CD14-positive monocyte (primary cell): ENCODE measurements around the gene AMIGO3. TPM values are rescaled to one million over a fixed set of nuclear protein-coding genes. Genes with fewer than 3 reads are reported as not detected.

Experiments used
- DNase-seq, 3 donors: peaks; one replicate each; pipeline ENCODE4 v3.0.0-alpha.2; 2011 to 2022
- H2AFZ ChIP-seq: 2 replicates; pipeline ENCODE4 v1.6.0; 2012; ENCODE audit warnings: mild to moderate bottlenecking, low read depth, low read length, inconsistent platforms; ENCODE audit not compliant: insufficient read depth, poor library complexity, severe bottlenecking
- H3K27ac ChIP-seq, 2 donors: 1 replicate in 1 of 2; 2 replicates in 1 of 2; pipeline ENCODE4 v1.5.1; 2012 to 2013; ENCODE audit warnings: low read length in 2 of 2, control low read depth in 1 of 2, inconsistent platforms in 1 of 2, low read depth in 1 of 2, mild to moderate bottlenecking in 1 of 2
- H3K27me3 ChIP-seq, 2 donors: one replicate each; pipeline versions ENCODE4 v1.6.0 to v1.6.1; 2011 to 2013; ENCODE audit warnings: low read length in 2 of 2; ENCODE audit not compliant: control insufficient read depth in 2 of 2, insufficient read depth in 2 of 2
- H3K36me3 ChIP-seq, 2 donors: replicated peaks in 1 of 2; 1 replicate in 1 of 2; 2 replicates in 1 of 2; pipeline versions ENCODE4 v1.5.1 to v1.6.1; 2012 to 2013; ENCODE audit warnings: low read length in 2 of 2, control low read depth in 1 of 2, inconsistent platforms in 1 of 2, mild to moderate bottlenecking in 1 of 2; ENCODE audit not compliant: insufficient read depth in 2 of 2, control insufficient read depth in 1 of 2
- H3K4me1 ChIP-seq, 2 donors: 1 replicate in 1 of 2; 2 replicates in 1 of 2; pipeline versions ENCODE4 v1.5.1 to v1.6.1; 2012 to 2013; ENCODE audit warnings: low read length in 2 of 2, control low read depth in 1 of 2, inconsistent platforms in 1 of 2, mild to moderate bottlenecking in 1 of 2, moderate library complexity in 1 of 2; ENCODE audit not compliant: insufficient read depth in 2 of 2, control insufficient read depth in 1 of 2
- H3K4me2 ChIP-seq: replicated peaks from 2 replicates; pipeline ENCODE3; 2012; ENCODE audit warnings: low read length, moderate library complexity, mild to moderate bottlenecking; ENCODE audit not compliant: poor library complexity, severe bottlenecking; ENCODE audit errors: extremely low read depth
- H3K4me3 ChIP-seq, 3 experiments: fragments of 200-600 bp in 1 of 3; sonication (generic) in 1 of 3; replicated peaks in 1 of 3; 1 replicate in 2 of 3; 2 replicates in 1 of 3; pipeline ENCODE4 v1.5.1; 2011 to 2013; ENCODE audit warnings: low read length in 3 of 3, mild to moderate bottlenecking in 3 of 3, control low read depth in 2 of 3, low read depth in 2 of 3, inconsistent platforms in 1 of 3, moderate library complexity in 1 of 3
- H3K79me2 ChIP-seq: 2 replicates; pipeline ENCODE4 v1.6.0; 2012; ENCODE audit warnings: mild to moderate bottlenecking, control low read depth, inconsistent platforms, low read length, moderate library complexity; ENCODE audit not compliant: insufficient read depth
- H3K9ac ChIP-seq: 2 replicates; pipeline ENCODE4 v1.6.0; 2017; ENCODE audit warnings: low read length, mild to moderate bottlenecking; ENCODE audit not compliant: insufficient read depth, poor library complexity, severe bottlenecking
- H3K9me3 ChIP-seq, 2 donors: replicated peaks in 1 of 2; 1 replicate in 1 of 2; 2 replicates in 1 of 2; pipeline versions ENCODE4 v1.5.1 to v1.6.1; 2012 to 2013; ENCODE audit warnings: low read length in 2 of 2, control low read depth in 1 of 2; ENCODE audit not compliant: control insufficient read depth in 1 of 2, insufficient read depth in 1 of 2
- H4K20me1 ChIP-seq: 2 replicates; pipeline ENCODE4 v1.6.0; 2012; ENCODE audit warnings: mild to moderate bottlenecking, low read length, control low read depth, moderate library complexity; ENCODE audit not compliant: insufficient read depth
- H3K27ac Mint-ChIP-seq, 7 donors: one replicate each; pipeline ENCODE4 v1.8.0; 2020; ENCODE audit warnings: mild to moderate bottlenecking in 7 of 7, mixed read lengths in 7 of 7, moderate library complexity in 6 of 7, inconsistent platforms in 2 of 7
- H3K27me3 Mint-ChIP-seq, 3 donors: one replicate each; pipeline ENCODE4 v1.8.0; 2021 to 2022; ENCODE audit warnings: low read depth in 3 of 3, mild to moderate bottlenecking in 3 of 3, mixed read lengths in 3 of 3, moderate library complexity in 3 of 3, inconsistent platforms in 1 of 3
- H3K36me3 Mint-ChIP-seq, 2 donors: one replicate each; pipeline ENCODE4 v1.8.0; 2020; ENCODE audit warnings: mixed read lengths in 2 of 2, inconsistent platforms in 1 of 2, mild to moderate bottlenecking in 1 of 2
- H3K4me1 Mint-ChIP-seq: one replicate; pipeline ENCODE4 v1.8.0; 2020; ENCODE audit warnings: mild to moderate bottlenecking, mixed read lengths
- H3K4me3 Mint-ChIP-seq, 2 donors: one replicate each; pipeline ENCODE4 v1.8.0; 2020; ENCODE audit warnings: mild to moderate bottlenecking in 2 of 2, mixed read lengths in 2 of 2, moderate library complexity in 1 of 2
- H3K9me3 Mint-ChIP-seq, 7 donors: one replicate each; pipeline ENCODE4 v1.8.0; 2020 to 2022; ENCODE audit warnings: mixed read lengths in 7 of 7, mild to moderate bottlenecking in 6 of 7, moderate library complexity in 6 of 7, inconsistent platforms in 2 of 7
- CTCF ChIP-seq: fragments of 200-600 bp; IDR thresholded peaks from one replicate; pipeline ENCODE4 v1.8.0; 2022; ENCODE audit warnings: antibody characterized with exemption, mild to moderate bottlenecking
- WGBS: methylation state at CpG from one replicate; pipeline ENCODE4 v1.1.5; 2013; ENCODE audit warnings: missing lambda C conversion rate; ENCODE audit not compliant: insufficient coverage; 5-methylcytosine and 5-hydroxymethylcytosine counted together
- intact Hi-C, 2 donors: fragments of 100-400 bp; cut with micrococcal nuclease; formaldehyde crosslinking; loops; one replicate each; pipeline versions ENCODE4 v1.15.0 to v1.15.1; 2023
- polyA plus RNA-seq, 3 donors: library from polyadenylated mRNA; depleted of rRNA in 1 of 3; unstranded in 2 of 3; stranded (reverse) in 1 of 3; fragments of 300-500 nt in 2 of 3; fragments of >200 nt in 1 of 3; fragmentation: Illumina TruSeq in 2 of 3; gene quantifications; 1 replicate in 2 of 3; 2 replicates in 1 of 3; pipeline ENCODE4 v1.2.3, GENCODE V29; 2012 to 2021

AMIGO3 gene
- polyA plus RNA-seq, 3 donors: 0.96 TPM; not detected in 2

- Histone ChIP-seq H3K36me3 (peaks cover 0 to 17% of the 10 kb centered on the region in 2 donors), H3K4me1 (no peaks in the 10 kb centered on the region), H3K27me3 (no peaks in the 10 kb centered on the region), H3K4me2 (no peak overlapping the region), H2AFZ (no peak overlapping the region), H4K20me1 (peaks cover 100% of the 10 kb centered on the region), H3K9ac (no peak overlapping the region), H3K4me3 (no peak overlapping the region), H3K79me2 (peaks cover 73% of the 10 kb centered on the region), H3K9me3 (no peaks in the 10 kb centered on the region), H3K27ac (no peak overlapping the region)
- H3K27me3 Mint-ChIP-seq: no peaks in the 10 kb centered on the region
- H3K4me1 Mint-ChIP-seq: peaks cover 3% of the 10 kb centered on the region
- H3K27ac Mint-ChIP-seq: no peak overlapping the region
- TF ChIP-seq CTCF: no peak
- no peak overlapping the region for H3K4me3 Mint-ChIP-seq
- intact Hi-C loops: no loop called here
- 100% methylated on average over 1 of the region's 1 CpG for WGBS
- H3K9me3 Mint-ChIP-seq: no peaks in the 10 kb centered on the region
- DNase-seq: no peak
- H3K36me3 Mint-ChIP-seq: peaks cover 18 to 34% of the 10 kb centered on the region in 2 donors
Observed at GRCh38 chr3:49754536-49754935, 35.1 kb upstream of the AMIGO3 start.

GRCh38 chr3:49751501-49751900 lies 32.0 kb upstream of the AMIGO3 start:
- no peak overlapping the region for H3K4me2 ChIP-seq
- no peak overlapping the region for H2AFZ ChIP-seq
- no peak overlapping the region for H3K4me3 ChIP-seq
- H3K36me3 ChIP-seq: peaks cover 21 to 38% of the 10 kb centered on the region in 2 donors
- peaks cover 62% of the 10 kb centered on the region for H3K79me2 ChIP-seq
- no peaks in the 10 kb centered on the region for H3K9me3 Mint-ChIP-seq
- no peaks in the 10 kb centered on the region for H3K27me3 Mint-ChIP-seq
- H3K36me3 Mint-ChIP-seq: peaks cover 33 to 53% of the 10 kb centered on the region in 2 donors
- H3K9me3 ChIP-seq: no peaks in the 10 kb centered on the region
- no peaks in the 10 kb centered on the region for H3K27me3 ChIP-seq
- no peaks in the 10 kb centered on the region for H3K4me1 ChIP-seq
- H3K4me1 Mint-ChIP-seq: peaks cover 3% of the 10 kb centered on the region
- no peak for DNase-seq
- H4K20me1 ChIP-seq: peaks cover 99% of the 10 kb centered on the region
- no peak overlapping the region for H3K9ac ChIP-seq
- no peak overlapping the region for H3K27ac Mint-ChIP-seq
- no CpG with 5 or more reads among the region's 4 CpGs for WGBS
- no peak for TF ChIP-seq CTCF
- intact Hi-C loops: no loop called here
- no peak overlapping the region for H3K4me3 Mint-ChIP-seq
- H3K27ac ChIP-seq: no peak overlapping the region
